IPS-20b (cell line): ENCODE measurements around the gene PLCB3.
"Not testable (repeated sequence)": the region's sequence is repeated elsewhere in the genome, so short reads cannot be mapped to it uniquely, and the experiment has no call there.

ENCODE experiments used
- H3K27ac ChIP-seq: one replicate; pipeline ENCODE4 v1.5.1; 2013; ENCODE audit warnings: low read length
- H3K27me3 ChIP-seq: 2 replicates; pipeline ENCODE4 v1.6.1; 2013; ENCODE audit warnings: mild to moderate bottlenecking, low read length, inconsistent platforms; ENCODE audit not compliant: insufficient read depth
- H3K36me3 ChIP-seq: 2 replicates; pipeline ENCODE4 v1.6.1; 2013; ENCODE audit warnings: low read depth, mild to moderate bottlenecking, inconsistent platforms, low read length, moderate library complexity; ENCODE audit not compliant: insufficient read depth
- H3K4me1 ChIP-seq: 2 replicates; pipeline ENCODE4 v1.6.1; 2013; ENCODE audit warnings: mild to moderate bottlenecking, control low read depth, inconsistent platforms, low read length, moderate library complexity; ENCODE audit not compliant: insufficient read depth
- H3K4me3 ChIP-seq: 2 replicates; pipeline ENCODE4 v1.5.1; 2013; ENCODE audit warnings: mild to moderate bottlenecking, low read length, inconsistent platforms
- H3K9ac ChIP-seq: 2 replicates; pipeline ENCODE4 v1.6.1; 2013; ENCODE audit warnings: low read depth, mild to moderate bottlenecking, inconsistent platforms, low read length, moderate library complexity
- H3K9me3 ChIP-seq: 2 replicates; pipeline ENCODE4 v1.6.1; 2013; ENCODE audit warnings: mild to moderate bottlenecking, low read depth, low read length, inconsistent platforms; ENCODE audit not compliant: insufficient read depth

The PLCB3 gene

DNA sequence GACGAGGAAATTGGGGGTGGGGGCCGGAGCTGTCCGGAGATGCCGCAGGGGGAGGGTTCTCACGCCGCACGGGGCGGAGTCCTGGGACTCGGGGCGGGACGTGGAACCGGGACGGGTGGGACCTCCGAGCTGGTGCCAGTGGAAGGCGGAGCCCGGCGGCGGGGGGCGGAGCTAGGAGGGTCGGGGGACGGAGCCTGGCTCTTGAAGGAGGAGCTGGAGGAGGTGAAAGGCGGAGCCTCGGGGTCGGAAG, 10.2 kb upstream of the PLCB3 start:
- Histone ChIP-seq H3K9ac (peak overlapping the region; percentile 84; the same call in 1 of the 2 replicates), H3K4me3 (peak overlapping the region; percentile 83), H3K27ac (peak overlapping the region; percentile 21), H3K9me3 (no peaks in the 10 kb centered on the region), H3K4me1 (0 out of 2 replicates have a peak, but pooled peaks cover 7% of the 10 kb centered on the region), H3K36me3 (peaks cover 34% of the 10 kb centered on the region), H3K27me3 (no peaks in the 10 kb centered on the region)

DNA sequence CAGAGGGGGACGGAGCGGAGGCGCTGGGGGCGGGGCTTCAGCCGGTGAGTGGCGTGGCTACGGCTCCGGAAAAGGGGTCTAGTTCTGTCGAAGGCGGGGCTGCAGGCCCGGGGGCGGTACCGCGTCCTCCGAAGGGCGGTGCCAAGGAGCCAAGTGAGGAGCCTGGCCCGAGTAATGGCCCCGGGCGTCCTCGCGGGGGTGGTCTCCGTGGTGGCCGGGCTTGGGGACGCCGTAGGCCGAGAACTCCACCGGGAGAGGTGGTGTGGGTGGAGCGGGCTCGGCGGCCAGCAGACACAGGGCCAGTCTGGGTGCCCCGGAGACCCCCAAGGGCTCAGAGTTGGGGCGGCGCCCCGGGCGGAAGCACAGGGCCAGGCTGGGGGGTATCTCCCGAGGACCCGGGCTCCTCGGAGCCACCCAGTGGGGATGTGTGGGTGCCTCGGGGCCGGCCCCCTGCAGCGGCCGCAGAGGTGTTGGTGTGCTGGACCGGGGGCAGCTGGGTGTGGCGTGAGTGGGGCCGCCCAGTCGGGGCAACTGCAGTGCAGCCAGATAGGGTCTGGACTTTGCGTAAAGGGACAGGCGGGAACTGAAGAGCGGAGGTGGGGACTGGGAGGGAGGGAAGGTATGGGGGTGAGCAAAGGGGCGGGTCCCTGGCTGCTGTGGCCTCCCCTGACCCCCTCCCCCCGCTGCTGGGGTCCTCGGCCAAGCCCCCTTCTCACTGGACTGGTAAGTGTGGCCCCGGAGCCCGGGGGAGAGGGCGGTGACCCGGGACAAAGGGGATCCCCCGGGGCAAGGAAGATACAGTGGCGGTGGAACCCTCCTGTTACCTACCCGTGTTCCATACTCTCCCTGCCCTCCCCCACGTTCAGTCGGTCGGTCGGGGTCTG, 9.6 kb upstream of the PLCB3 start:
- H3K9ac ChIP-seq, result peak overlapping the region; percentile 92
- no peaks in the 10 kb centered on the region for H3K27me3 ChIP-seq
- H3K9me3 ChIP-seq, result no peaks in the 10 kb centered on the region
- H3K4me1 ChIP-seq, result 0 out of 2 replicates have a peak, but pooled peaks cover 7% of the 10 kb centered on the region
- peaks cover 34% of the 10 kb centered on the region for H3K36me3 ChIP-seq
- H3K27ac ChIP-seq, result peak overlapping the region; percentile 74
- H3K4me3 ChIP-seq, result peak overlapping the region; percentile 83

DNA sequence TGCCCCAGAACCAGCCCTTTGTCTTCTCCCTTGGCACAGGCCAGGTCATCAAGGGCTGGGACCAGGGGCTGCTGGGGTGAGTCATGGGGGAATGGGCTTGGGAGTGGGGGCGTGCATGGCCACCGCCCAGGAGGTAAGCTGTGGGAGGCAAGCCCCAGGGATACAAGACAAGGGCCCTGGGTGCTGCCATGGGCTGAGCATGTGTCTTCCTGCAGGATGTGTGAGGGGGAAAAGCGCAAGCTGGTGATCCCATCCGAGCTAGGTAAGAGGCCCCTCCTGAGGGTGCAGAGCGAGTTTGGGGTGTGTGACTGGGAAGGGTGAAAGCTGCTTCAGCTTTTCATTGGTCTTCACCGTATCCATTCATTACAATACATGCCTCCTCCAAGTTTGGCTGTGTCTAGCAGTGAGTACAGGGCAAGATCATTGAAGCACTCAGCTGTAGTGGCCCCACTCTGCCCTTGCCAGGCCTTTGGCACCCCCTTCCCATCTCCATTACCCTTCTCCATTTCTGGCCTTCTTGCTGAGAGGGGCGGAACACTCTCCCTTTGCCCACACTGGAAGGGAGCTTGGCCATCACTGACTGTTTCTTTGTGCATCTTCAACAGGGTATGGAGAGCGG, 8.0 kb upstream of the PLCB3 start:
- Histone ChIP-seq H3K36me3 (peaks cover 28% of the 10 kb centered on the region), H3K9me3 (no peaks in the 10 kb centered on the region), H3K27me3 (no peaks in the 10 kb centered on the region), H3K4me1 (peaks cover 15% of the 10 kb centered on the region; the same call in 1 of the 2 replicates), H3K27ac (no peak overlapping the region), H3K9ac (no peak overlapping the region), H3K4me3 (no peak overlapping the region)

DNA sequence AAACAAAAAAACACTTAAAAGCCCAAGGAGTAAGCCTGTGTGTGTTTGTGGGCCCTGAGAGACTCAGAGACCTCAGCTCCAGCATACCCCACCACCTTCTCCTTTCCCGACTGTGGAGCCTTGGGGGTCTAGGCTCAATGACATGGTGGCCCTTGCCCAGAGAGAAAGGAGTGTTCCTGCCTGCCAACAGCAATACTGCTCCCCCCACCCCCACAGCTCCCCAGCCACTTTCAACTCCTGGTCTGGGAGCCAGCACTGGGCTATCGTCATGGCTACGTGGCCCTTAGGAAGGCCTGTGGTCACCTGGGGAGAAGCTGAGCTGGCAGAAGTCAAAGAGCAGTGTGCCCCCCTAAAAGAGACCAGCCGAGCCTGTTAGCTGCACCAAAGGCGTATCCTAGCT, 7.2 kb upstream of the PLCB3 start:
- Histone ChIP-seq H3K9me3 (no peaks in the 10 kb centered on the region), H3K4me1 (peaks cover 20% of the 10 kb centered on the region), H3K27ac (no peak overlapping the region)

DNA sequence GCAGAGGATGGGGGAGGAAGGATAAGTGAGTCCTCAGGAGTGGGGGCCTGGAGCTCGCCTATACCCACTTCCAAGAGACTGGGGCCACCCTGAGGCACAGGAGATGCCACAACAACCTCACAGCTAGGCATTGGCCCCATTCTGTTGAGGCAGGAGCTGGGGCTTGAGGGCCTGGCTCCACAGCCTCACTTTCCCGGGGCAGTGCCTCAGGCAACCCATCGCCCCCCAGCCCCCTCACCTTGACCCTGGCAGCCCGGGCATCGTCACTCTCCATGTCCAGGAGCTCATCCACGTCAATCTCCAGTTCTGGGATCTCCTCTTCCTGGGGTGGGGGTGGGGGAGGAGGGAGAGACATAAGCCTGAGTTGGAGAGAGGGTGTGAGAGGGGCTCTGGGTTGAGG, 6.4 kb upstream of the PLCB3 start:
- Histone ChIP-seq H3K27me3 (no peaks in the 10 kb centered on the region), H3K4me1 (peaks cover 25% of the 10 kb centered on the region), H3K36me3 (peaks cover 21% of the 10 kb centered on the region; the same call in 1 of the 2 replicates), H3K9ac (peak overlapping the region; percentile 95; the same call in 1 of the 2 replicates), H3K27ac (no peak overlapping the region), H3K4me3 (peak overlapping the region; percentile 95; the same call in 1 of the 2 replicates), H3K9me3 (no peaks in the 10 kb centered on the region)

More for the DNA sequence above, 7.2 kb upstream of the PLCB3 start:
- Histone ChIP-seq H3K4me3 (no peak overlapping the region), H3K27me3 (no peaks in the 10 kb centered on the region), H3K36me3 (peaks cover 21% of the 10 kb centered on the region; the same call in 1 of the 2 replicates), H3K9ac (no peak overlapping the region)

DNA sequence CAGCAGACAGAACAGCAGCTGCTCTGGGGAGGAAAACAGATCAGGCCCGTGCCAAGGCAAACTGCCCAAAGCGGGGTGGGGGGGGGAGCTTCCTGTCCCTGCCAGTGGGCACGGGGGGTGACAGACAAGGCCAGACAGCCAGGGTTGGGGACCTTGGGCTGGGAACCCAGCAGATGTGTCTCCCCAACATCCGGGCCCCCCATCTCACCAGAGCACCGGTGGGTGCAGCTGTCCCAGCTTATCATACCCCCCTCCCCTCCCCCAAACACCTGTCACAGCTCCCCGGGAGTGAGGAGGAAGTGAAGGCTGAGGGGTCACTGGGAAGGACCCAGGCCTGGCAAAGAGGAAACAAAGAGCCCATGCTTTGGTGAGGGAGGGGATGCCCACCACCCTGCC, 5.9 kb upstream of the PLCB3 start:
- Histone ChIP-seq H3K27me3 (no peaks in the 10 kb centered on the region), H3K4me3 (peak overlapping the region; percentile 95), H3K9ac (peak overlapping the region; percentile 95; the same call in 1 of the 2 replicates), H3K4me1 (peaks cover 25% of the 10 kb centered on the region), H3K27ac (peak overlapping the region; percentile 88), H3K9me3 (no peaks in the 10 kb centered on the region), H3K36me3 (peaks cover 21% of the 10 kb centered on the region; the same call in 1 of the 2 replicates)

DNA sequence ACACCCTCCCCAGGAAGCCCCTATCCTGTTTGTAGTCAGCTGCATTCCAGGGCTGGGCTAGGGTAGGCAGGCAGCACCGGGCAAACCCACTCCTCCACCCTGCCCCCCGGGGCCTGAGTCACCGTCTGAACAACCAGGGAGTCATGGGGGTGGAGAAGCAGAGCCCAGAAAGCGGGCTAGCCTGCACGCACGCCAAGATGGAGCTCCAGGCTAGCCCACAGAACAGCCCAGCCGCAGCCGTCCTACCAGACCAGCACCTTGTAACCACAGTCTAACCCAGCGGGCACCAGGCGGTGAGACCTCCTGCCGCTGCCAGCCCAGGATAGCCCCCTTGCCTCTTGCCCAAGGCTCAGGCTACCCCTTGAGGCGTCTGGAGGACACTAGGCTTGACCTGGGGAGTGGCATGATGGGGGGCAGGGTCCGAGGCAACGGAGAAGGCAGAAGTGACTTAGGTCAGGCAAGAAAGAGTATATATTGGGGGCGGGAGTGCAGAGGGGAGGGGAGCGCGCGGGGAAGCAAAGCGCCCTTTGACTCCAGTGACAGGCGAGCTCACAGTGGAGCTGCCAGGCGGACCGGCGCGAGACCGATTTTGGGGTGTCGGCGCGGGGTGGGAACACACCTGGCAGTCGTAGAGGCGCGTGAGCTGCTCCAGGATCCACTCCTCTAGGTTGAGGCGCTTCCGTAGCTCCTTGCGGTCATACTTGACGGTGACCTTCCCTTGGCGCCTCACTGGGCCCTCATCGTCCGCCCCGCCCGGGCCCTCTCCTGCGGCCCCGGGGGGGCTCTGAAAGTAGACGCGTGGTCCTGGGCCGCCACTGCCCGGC, 5.3 kb upstream of the PLCB3 start:
- H3K9me3 ChIP-seq, result no peaks in the 10 kb centered on the region
- H3K27me3 ChIP-seq, result no peaks in the 10 kb centered on the region
- peak overlapping the region; percentile 95 for H3K9ac ChIP-seq
- peak overlapping the region; percentile 95 for H3K4me3 ChIP-seq
- H3K27ac ChIP-seq, result peak overlapping the region; percentile 88
- peaks cover 21% of the 10 kb centered on the region; the same call in 1 of the 2 replicates for H3K36me3 ChIP-seq
- H3K4me1 ChIP-seq, result peaks cover 28% of the 10 kb centered on the region

DNA sequence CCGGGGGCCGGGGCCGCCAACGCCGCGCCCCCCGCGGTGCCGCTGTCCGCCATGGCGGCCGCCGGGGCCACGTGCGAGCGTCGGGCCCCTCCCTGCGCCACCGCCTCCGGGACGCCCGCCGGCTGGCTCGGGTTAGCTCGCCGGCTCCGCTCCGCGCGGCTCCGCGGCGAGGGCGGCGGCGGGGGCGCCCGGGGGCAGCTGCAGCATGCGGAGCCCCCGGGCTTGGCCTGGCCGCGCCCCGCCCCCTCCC, 4.8 kb upstream of the PLCB3 start:
- Histone ChIP-seq H3K4me1 (peaks cover 28% of the 10 kb centered on the region), H3K4me3 (peak overlapping the region; percentile 95; the same call in 1 of the 2 replicates), H3K9ac (peak overlapping the region; percentile 95; the same call in 1 of the 2 replicates), H3K36me3 (peaks cover 21% of the 10 kb centered on the region; the same call in 1 of the 2 replicates)
- H3K27ac ChIP-seq, H3K27me3 ChIP-seq, H3K9me3 ChIP-seq: not testable (repeated sequence)

DNA sequence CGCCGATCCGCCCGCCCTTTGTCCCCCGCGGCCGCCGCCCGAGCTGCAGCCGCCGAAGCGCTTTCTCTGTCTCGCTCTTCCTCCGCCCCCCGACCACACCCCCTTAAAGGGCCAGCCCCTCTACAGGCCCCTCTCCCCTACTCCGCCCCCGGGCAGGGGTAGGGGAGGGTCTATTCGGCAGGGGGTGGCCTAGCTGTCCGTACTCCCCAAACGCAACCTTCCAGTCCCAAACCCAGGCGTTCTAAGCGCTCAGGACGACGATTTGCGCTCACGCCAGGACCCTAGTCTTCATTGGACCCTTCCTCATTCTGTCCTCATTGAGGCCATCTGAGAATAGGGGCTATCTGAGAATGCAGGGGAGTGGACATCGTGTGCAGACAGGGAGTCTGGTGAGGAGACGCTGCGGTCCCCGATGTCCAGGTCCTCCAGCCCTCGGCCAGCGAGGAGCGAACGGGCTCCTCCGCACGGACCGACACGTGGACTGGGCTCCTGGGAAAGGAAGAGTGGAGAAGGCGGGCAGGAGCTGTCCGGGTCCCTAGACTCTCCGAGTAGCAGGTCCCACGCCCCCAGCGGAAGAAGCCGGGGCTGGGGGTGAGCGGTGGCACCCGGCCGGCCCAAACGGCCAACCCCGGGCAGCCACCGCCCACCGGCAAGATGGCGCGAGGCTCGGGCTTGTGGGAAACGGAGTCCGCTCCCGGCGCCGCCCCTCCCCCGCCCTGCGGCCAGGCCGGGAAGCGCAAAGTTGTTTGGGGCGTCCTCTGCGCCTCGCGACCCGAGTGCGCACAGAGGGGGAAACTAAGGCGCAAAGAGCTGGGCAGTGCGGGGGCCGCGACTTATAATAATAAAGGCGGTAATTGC, 4.2 kb upstream of the PLCB3 start, which contains the start of gene PPP1R14B:
Gene PPP1R14B (minus strand): TSS at position 73 of the 858 bp plus-strand sequence. CDS start 270 bp downstream, outside the sequence.
- H3K4me1 ChIP-seq, result peaks cover 28% of the 10 kb centered on the region
- peak within 1 kb of the TSS; percentile 95 for H3K4me3 ChIP-seq
- no peaks in the 10 kb centered on the region for H3K27me3 ChIP-seq
- H3K9me3 ChIP-seq, result no peaks in the 10 kb centered on the region
- peaks cover 21% of the 10 kb centered on the region; the same call in 1 of the 2 replicates for H3K36me3 ChIP-seq
- H3K27ac ChIP-seq, result peak within 1 kb of the TSS; percentile 93
- H3K9ac ChIP-seq, result peak within 1 kb of the TSS; percentile 95

DNA sequence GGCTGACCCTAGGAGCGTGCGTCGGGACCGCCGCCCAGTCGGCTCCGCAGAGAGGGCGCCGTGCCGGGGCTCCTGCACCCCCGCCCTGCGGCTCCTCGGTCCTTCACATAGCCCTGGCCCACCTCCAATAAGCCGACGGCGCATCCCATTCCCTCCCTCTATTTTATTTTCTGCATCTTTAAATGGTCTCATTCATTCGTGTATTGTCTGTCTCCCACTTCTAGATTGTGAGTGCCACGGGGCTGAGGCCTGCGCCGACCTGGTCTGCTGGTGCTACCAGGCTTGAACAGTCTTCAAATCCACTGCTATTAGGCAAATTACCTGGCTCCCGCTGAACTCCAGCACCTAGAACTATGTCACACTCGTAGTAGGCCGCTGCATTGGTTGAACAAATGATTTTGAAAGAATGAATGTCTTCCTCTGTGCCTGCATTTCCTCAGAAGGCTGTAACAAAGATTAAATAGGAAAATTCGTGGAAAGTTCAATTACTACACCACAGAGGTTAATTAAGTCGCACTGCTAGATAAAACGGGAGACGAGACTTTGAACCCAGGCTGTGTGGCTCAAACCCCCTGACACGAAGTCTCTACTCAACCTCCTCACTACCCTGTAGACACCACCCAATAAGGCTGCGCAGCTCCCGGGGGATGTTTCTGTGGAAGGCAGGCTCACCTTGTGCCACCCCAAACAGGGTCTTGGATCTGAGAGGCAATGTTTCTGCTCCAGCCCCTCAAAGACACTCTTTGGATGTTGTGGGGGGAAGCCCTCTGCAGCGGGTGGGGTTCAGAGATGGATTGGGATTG, 3.4 kb upstream of the PLCB3 start:
- H3K27ac ChIP-seq, result peak overlapping the region; percentile 95
- H3K4me1 ChIP-seq, result peaks cover 28% of the 10 kb centered on the region
- no peaks in the 10 kb centered on the region for H3K9me3 ChIP-seq
- peak overlapping the region; percentile 94 for H3K4me3 ChIP-seq
- peaks cover 21% of the 10 kb centered on the region; the same call in 1 of the 2 replicates for H3K36me3 ChIP-seq
- H3K27me3 ChIP-seq, result no peaks in the 10 kb centered on the region
- peak overlapping the region; percentile 80; the same call in 1 of the 2 replicates for H3K9ac ChIP-seq
